Hepatocyte (in vitro differentiated cells): ENCODE results near the gene APOL4. TPM values are rescaled to one million over a fixed set of nuclear protein-coding genes. Genes with fewer than 3 reads are reported as not detected.
A peak's percentile ranks its signal among the peaks of the same experiment; 100 is the strongest.
"Not testable (repeated sequence)": the region's sequence is repeated elsewhere in the genome, so short reads cannot be mapped to it uniquely, and the experiment has no call there.

ENCODE experiments used
- DNase-seq: peaks from one replicate; pipeline ENCODE4 v3.0.0-alpha.2; 2016; ENCODE audit warnings: low spot score
- H2AFZ ChIP-seq: fragments of 200-600 bp; sonication (generic); 2 replicates; pipeline ENCODE4 v1.6.0; 2016; ENCODE audit warnings: antibody characterized with exemption, mild to moderate bottlenecking
- H3K27ac ChIP-seq: fragments of 200-600 bp; sonication (generic); 2 replicates; pipeline ENCODE4 v1.5.1; 2016; ENCODE audit warnings: mild to moderate bottlenecking
- H3K27me3 ChIP-seq: fragments of 200-600 bp; sonication (generic); 2 replicates; pipeline ENCODE4 v1.6.1; 2016
- H3K36me3 ChIP-seq: fragments of 200-600 bp; sonication (generic); replicated peaks from 2 replicates; pipeline ENCODE4 v1.5.1; 2016; ENCODE audit warnings: low read depth; ENCODE audit not compliant: insufficient read depth
- H3K4me1 ChIP-seq: fragments of 200-600 bp; sonication (generic); 2 replicates; pipeline ENCODE4 v1.5.1; 2016; ENCODE audit warnings: mild to moderate bottlenecking, moderate library complexity; ENCODE audit not compliant: insufficient read depth
- H3K4me2 ChIP-seq: fragments of 200-600 bp; sonication (generic); 2 replicates; pipeline ENCODE4 v1.6.0; 2016
- H3K4me3 ChIP-seq: fragments of 200-600 bp; sonication (generic); 2 replicates; pipeline ENCODE4 v1.5.1; 2016; ENCODE audit warnings: mild to moderate bottlenecking
- H3K79me2 ChIP-seq: fragments of 200-600 bp; sonication (generic); 2 replicates; pipeline ENCODE4 v1.6.0; 2017; ENCODE audit warnings: mild to moderate bottlenecking
- H3K9me2 ChIP-seq: fragments of 200-600 bp; sonication (generic); replicated peaks from 2 replicates; pipeline ENCODE4 v1.6.0; 2017; ENCODE audit warnings: mild to moderate bottlenecking; ENCODE audit not compliant: insufficient read depth
- H3K9me3 ChIP-seq: fragments of 200-600 bp; sonication (generic); 2 replicates; pipeline ENCODE4 v1.5.1; 2016; ENCODE audit warnings: low read depth, mild to moderate bottlenecking
- H4K20me1 ChIP-seq: fragments of 200-600 bp; sonication (generic); 2 replicates; pipeline ENCODE4 v1.6.0; 2016; ENCODE audit warnings: mild to moderate bottlenecking; ENCODE audit not compliant: insufficient read depth, poor library complexity, severe bottlenecking
- EZH2 ChIP-seq: fragments of 200-600 bp; sonication (generic); IDR thresholded peaks from 2 replicates; pipeline ENCODE4 v1.6.1; 2016; ENCODE audit warnings: antibody characterized with exemption, mild to moderate bottlenecking, borderline replicate concordance
- EZH2phosphoT487 ChIP-seq: fragments of 200-600 bp; sonication (generic); IDR thresholded peaks from one replicate; pipeline ENCODE4 v1.6.1; 2018; ENCODE audit warnings: antibody characterized with exemption, mild to moderate bottlenecking, low read depth, moderate library complexity; ENCODE audit not compliant: unreplicated experiment, severe bottlenecking
- WGBS: methylation state at CpG from one replicate; pipeline ENCODE4 v1.1.6; 2016; ENCODE audit warnings: low lambda C conversion rate; ENCODE audit errors: missing lambda C conversion rate; 5-methylcytosine and 5-hydroxymethylcytosine counted together
- polyA plus RNA-seq: library from polyadenylated mRNA; unstranded; fragments of >200 nt; fragmentation: Nextera tagmentation; extraction: Ambion mirVana; gene quantifications from 2 replicates; pipeline ENCODE4 v1.2.1, GENCODE V29; 2016
- total RNA-seq: library from RNA; depleted of rRNA; stranded (reverse); fragments of >200 nt; gene quantifications from 2 replicates; pipeline ENCODE4 v1.2.3, GENCODE V29; 2014
- TF ChIP-seq, protein P1 (sequence below): fragments of 200-600 bp; sonication (generic); IDR thresholded peaks from 2 replicates; pipeline ENCODE4 v1.5.1; 2016; ENCODE audit warnings: antibody characterized with exemption, mild to moderate bottlenecking; ENCODE audit not compliant: poor library complexity

Gene APOL4, protein sequence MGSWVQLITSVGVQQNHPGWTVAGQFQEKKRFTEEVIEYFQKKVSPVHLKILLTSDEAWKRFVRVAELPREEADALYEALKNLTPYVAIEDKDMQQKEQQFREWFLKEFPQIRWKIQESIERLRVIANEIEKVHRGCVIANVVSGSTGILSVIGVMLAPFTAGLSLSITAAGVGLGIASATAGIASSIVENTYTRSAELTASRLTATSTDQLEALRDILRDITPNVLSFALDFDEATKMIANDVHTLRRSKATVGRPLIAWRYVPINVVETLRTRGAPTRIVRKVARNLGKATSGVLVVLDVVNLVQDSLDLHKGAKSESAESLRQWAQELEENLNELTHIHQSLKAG
- 1.0 and 2.8 TPM in 2 replicates for total RNA-seq
- polyA plus RNA-seq: 0.97 and 1.5 TPM in 2 replicates

DNA sequence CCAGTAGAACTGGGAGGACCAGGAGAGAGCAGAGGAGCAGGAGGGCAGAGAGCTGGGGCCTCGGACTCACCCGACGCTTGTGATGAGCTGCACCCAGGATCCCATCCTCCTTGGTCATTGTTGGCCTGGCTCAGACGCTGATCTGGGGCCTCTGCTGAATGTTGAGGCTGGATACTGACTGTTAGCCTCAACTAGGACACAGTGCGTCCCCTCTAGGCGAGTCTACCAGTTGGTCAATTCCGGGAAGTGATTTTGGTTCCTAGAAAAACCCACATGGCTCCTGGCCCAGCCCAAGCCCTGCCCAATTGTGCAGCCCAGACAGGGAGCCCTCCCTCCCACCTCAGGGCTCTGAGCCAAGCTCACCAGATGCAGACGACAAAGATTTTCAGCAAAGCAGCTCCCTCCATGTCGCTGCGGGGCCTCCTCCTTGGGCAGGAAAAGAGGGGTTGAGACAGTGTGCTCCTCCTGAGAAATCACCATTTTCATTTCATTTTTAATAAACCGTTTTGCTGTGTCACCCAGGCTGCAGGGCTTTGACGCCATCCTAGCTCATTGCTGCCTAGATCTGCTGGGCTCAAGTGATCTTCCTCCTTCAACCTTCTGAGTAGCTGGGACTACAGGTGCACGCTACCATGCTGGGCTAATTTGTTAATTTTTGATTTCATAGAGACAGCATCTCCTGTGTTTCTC lies at the start of gene APOL4:
Gene APOL4, minus strand, starts transcription at position 180 of the 690 bp plus-strand sequence. Its CDS starts 75 bp downstream, at position 105.
- DNase-seq: peak; percentile 56
- H3K79me2 ChIP-seq: no peaks in the 10 kb centered on the region
- no peaks in the 10 kb centered on the region for H3K36me3 ChIP-seq
- H3K27ac ChIP-seq: peak within 1 kb of the TSS; percentile 51
- H4K20me1 ChIP-seq: no peaks in the 10 kb centered on the region
- H3K4me3 ChIP-seq: no peak within 1 kb of the TSS
- peak within 1 kb of the TSS; percentile 37 for H2AFZ ChIP-seq
- H3K27me3 ChIP-seq: no peaks in the 10 kb centered on the region
- TF ChIP-seq, protein P1, sequence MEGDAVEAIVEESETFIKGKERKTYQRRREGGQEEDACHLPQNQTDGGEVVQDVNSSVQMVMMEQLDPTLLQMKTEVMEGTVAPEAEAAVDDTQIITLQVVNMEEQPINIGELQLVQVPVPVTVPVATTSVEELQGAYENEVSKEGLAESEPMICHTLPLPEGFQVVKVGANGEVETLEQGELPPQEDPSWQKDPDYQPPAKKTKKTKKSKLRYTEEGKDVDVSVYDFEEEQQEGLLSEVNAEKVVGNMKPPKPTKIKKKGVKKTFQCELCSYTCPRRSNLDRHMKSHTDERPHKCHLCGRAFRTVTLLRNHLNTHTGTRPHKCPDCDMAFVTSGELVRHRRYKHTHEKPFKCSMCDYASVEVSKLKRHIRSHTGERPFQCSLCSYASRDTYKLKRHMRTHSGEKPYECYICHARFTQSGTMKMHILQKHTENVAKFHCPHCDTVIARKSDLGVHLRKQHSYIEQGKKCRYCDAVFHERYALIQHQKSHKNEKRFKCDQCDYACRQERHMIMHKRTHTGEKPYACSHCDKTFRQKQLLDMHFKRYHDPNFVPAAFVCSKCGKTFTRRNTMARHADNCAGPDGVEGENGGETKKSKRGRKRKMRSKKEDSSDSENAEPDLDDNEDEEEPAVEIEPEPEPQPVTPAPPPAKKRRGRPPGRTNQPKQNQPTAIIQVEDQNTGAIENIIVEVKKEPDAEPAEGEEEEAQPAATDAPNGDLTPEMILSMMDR: no peak
- TF ChIP-seq EZH2 (no peak), EZH2phosphoT487 (no peak)
- peak within 1 kb of the TSS; percentile 49 for H3K4me2 ChIP-seq
- no peaks in the 10 kb centered on the region for H3K9me3 ChIP-seq
- peaks cover 32% of the 10 kb centered on the region for H3K4me1 ChIP-seq
- 75% methylated on average over 13 of the region's 13 CpGs for WGBS
- no peaks in the 10 kb centered on the region for H3K9me2 ChIP-seq

DNA sequence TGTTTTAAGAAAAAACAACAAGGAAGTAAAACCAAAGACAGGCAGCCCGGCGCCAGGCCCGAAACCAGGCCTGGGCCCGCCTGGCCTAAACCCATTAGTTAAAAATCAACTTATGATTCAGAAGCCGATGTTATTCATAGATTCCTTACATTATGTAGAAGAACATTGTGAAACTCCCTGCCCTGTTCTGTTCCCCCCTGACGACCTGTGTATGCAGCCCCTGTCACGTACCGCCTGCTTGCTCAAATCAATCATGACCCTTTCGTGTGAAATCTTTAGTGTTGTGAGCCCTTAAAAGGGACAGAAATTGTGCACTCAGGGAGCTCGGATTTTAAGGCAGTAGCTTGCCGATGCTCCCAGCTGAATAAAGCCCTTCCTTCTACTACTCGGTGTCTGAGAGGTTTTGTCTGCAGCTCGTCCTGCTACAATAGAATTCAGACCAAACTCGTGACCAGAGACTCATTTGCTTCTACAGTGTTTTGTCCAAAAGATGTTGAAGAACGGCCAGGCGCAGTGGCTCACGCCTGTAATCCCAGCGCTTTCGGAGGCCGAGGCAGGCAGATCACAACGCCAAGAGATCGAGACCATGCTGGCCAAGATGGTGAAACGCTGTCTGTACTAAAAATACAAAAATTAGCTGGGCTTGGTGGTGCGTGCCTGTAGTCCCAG lies 48.8 kb upstream of the APOL4 start:
- H4K20me1 ChIP-seq, H3K36me3 ChIP-seq, DNase-seq, H3K4me3 ChIP-seq, H3K27me3 ChIP-seq, H3K4me2 ChIP-seq, H3K4me1 ChIP-seq, H3K9me2 ChIP-seq, H2AFZ ChIP-seq, H3K79me2 ChIP-seq, H3K9me3 ChIP-seq: not testable (repeated sequence)
- peak overlapping the region; percentile 60 for H3K27ac ChIP-seq
- WGBS: 93% methylated on average over 24 of the region's 24 CpGs

DNA sequence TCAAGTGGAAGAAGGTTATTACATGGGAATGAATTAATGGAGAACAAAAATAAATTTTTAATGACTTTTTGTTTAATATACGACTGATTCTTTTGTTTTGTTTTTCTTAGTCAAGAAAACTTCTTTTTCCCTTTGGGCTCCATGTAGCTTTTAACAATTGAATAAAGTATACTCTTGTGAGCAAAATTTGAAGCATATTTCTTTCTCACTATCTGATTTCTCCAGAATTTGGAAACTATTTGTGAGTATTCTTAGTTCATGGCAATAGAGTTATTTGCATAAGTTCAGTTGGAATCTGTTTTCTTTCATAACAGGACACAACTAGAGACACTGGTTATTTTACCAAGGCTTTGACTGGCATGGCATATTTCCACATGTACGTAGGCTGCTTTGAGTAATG lies 47.6 kb upstream of the APOL4 start:
- TF ChIP-seq, protein P1: no peak
- TF ChIP-seq EZH2phosphoT487: no peak
- no peak for TF ChIP-seq EZH2
- WGBS: 95% methylated on average over 2 of the region's 2 CpGs
- H3K27ac ChIP-seq: peak overlapping the region; percentile 60
- H3K79me2 ChIP-seq: no peaks in the 10 kb centered on the region
- no peak overlapping the region for H2AFZ ChIP-seq
- no peaks in the 10 kb centered on the region for H3K9me2 ChIP-seq
- no peak overlapping the region for H3K4me2 ChIP-seq
- no peaks in the 10 kb centered on the region for H3K9me3 ChIP-seq
- H3K36me3 ChIP-seq: no peaks in the 10 kb centered on the region
- H4K20me1 ChIP-seq: no peaks in the 10 kb centered on the region
- no peaks in the 10 kb centered on the region for H3K27me3 ChIP-seq
- H3K4me1 ChIP-seq: peaks cover 5% of the 10 kb centered on the region
- DNase-seq: no peak
- no peak overlapping the region for H3K4me3 ChIP-seq

DNA sequence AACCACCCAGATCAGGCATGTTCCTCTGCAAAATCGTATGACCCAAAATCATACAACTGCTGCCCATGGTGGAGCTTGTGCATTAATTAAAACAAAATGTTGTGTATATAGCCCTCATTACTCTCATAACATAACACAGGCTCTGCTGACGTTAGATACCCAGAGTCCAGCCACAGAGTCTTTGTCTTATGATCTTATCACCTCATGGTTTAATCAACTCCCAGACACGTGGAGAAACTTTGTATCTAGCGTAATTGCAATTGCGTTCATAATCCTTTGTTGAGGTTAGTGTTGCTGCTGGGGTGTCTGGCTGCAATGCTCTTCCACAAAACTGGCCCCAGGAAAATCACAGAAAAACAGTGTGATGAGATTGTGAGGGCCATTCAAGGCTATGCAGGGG lies 46.3 kb upstream of the APOL4 start:
- Histone ChIP-seq H3K27me3 (no peaks in the 10 kb centered on the region), H4K20me1 (no peaks in the 10 kb centered on the region)
- 94% methylated on average over 5 of the region's 5 CpGs for WGBS

More for the DNA sequence above, 46.3 kb upstream of the APOL4 start:
- no peak for DNase-seq
- H3K4me1 ChIP-seq: no peaks in the 10 kb centered on the region
- no peak overlapping the region for H3K4me3 ChIP-seq
- TF ChIP-seq EZH2phosphoT487 (no peak), EZH2 (no peak)
- TF ChIP-seq, protein P1: no peak
- H3K79me2 ChIP-seq: no peaks in the 10 kb centered on the region
- H2AFZ ChIP-seq: no peak overlapping the region
- no peak overlapping the region for H3K4me2 ChIP-seq
- no peaks in the 10 kb centered on the region for H3K36me3 ChIP-seq
- no peaks in the 10 kb centered on the region for H3K9me2 ChIP-seq
- H3K9me3 ChIP-seq: no peaks in the 10 kb centered on the region
- no peak overlapping the region for H3K27ac ChIP-seq
